Upper lobe of left lung (tissue), 6 donors: ENCODE results near the gene SETBP1. TPM values are rescaled to one million over a fixed set of nuclear protein-coding genes. Genes with fewer than 3 reads are reported as not detected.
A peak's percentile ranks its signal among the peaks of the same experiment; 100 is the strongest.

ENCODE experiments used
- ATAC-seq, 2 donors: fragments of 200-7000 bp; cut with Tn5 transposase; one replicate each; pipeline ENCODE4 v1.9.1; 2022; ENCODE audit warnings: mild to moderate bottlenecking in 2 of 2, moderate library complexity in 2 of 2; ENCODE audit not compliant: low FRiP score in 2 of 2
- DNase-seq, 2 donors: peaks; one replicate each; pipeline ENCODE4 v3.0.0-alpha.2; 2019 to 2020
- H3K27ac ChIP-seq, 4 donors: fragments of 200-600 bp; sonication (generic); one replicate each; pipeline ENCODE4 v1.5.1; 2016 to 2019
- H3K27me3 ChIP-seq, 4 donors: fragments of 200-600 bp; sonication (generic); one replicate each; pipeline ENCODE4 v1.5.1; 2017 to 2019
- H3K36me3 ChIP-seq, 4 donors: fragments of 200-600 bp; sonication (generic); one replicate each; pipeline ENCODE4 v1.5.1; 2016 to 2019
- H3K4me1 ChIP-seq, 4 donors: fragments of 200-600 bp; sonication (generic); one replicate each; pipeline ENCODE4 v1.5.1; 2018 to 2019
- H3K4me3 ChIP-seq, 4 donors: fragments of 200-600 bp; sonication (generic); one replicate each; pipeline ENCODE4 v1.5.1; 2017 to 2019; ENCODE audit warnings: mild to moderate bottlenecking in 2 of 4, moderate library complexity in 1 of 4
- H3K9me3 ChIP-seq, 4 donors: fragments of 200-600 bp; sonication (generic); one replicate each; pipeline ENCODE4 v1.5.1; 2018 to 2019
- CTCF ChIP-seq, 6 experiments: fragments of 450-650 bp in 4 of 6; fragments of 200-600 bp in 2 of 6; sonication (generic) in 2 of 6; IDR thresholded peaks; one replicate each; pipeline ENCODE4 v1.5.1; 2016 to 2019; ENCODE audit warnings: antibody characterized with exemption in 6 of 6
- EP300 ChIP-seq, 4 donors: sonication (generic); formaldehyde crosslinking; IDR thresholded peaks; one replicate each; pipeline ENCODE4 v1.5.1; 2017; ENCODE audit warnings: antibody characterized with exemption in 4 of 4, control low read depth in 2 of 4
- POLR2A ChIP-seq, 4 donors: fragments of 450-650 bp; IDR thresholded peaks; one replicate each; pipeline ENCODE4 v1.5.1; 2016 to 2017; ENCODE audit warnings: antibody characterized with exemption in 4 of 4, mild to moderate bottlenecking in 2 of 4
- POLR2AphosphoS5 ChIP-seq, 2 donors: sonication (generic); formaldehyde crosslinking; IDR thresholded peaks; one replicate each; pipeline ENCODE4 v1.5.1; 2017; ENCODE audit warnings: antibody characterized with exemption in 2 of 2
- WGBS, 2 donors: methylation state at CpG; one replicate each; pipeline ENCODE4 v1.1.5; 2017 to 2018; 5-methylcytosine and 5-hydroxymethylcytosine counted together
- total RNA-seq, 6 donors: library from RNA; depleted of rRNA in 4 of 6; stranded (reverse); fragments of >200 nt in 4 of 6; gene quantifications; one replicate each; pipeline versions ENCODE4 v1.1.0 to v1.2.1, GENCODE V29; 2016 to 2021
- donor health status: DM: no; HTN: no; CAD: no; lungs with moderate emphysema.
- donor health status: DM: no; HTN: yes; CAD: no; lungs with severe emphysema.

The SETBP1 gene
- total RNA-seq, 6 donors from 2014 or later, result 11.7 to 38.8 (median 16.6) TPM

- no peaks in the 10 kb centered on the region for H3K36me3 ChIP-seq
- 98 to 100% methylated on average over 3 of the region's 3 CpGs for WGBS, 2 donors
- H3K4me3 ChIP-seq, result no peak overlapping the region
- no peak for TF ChIP-seq POLR2A (IDR thresholded peaks at IDR 0.05)
- TF ChIP-seq CTCF (IDR thresholded peaks at IDR 0.05), result no peak
- no peak for TF ChIP-seq EP300 (IDR thresholded peaks at IDR 0.05)
- TF ChIP-seq POLR2AphosphoS5 (IDR thresholded peaks at IDR 0.05), result no peak
- H3K4me1 ChIP-seq, result peaks cover 11 to 15% (median 13%) of the 10 kb centered on the region in 4 donors
- no peak overlapping the region for H3K27ac ChIP-seq
- DNase-seq (no peak), ATAC-seq (no peak)
- H3K9me3 ChIP-seq, result no peaks in the 10 kb centered on the region
- no peaks in the 10 kb centered on the region for H3K27me3 ChIP-seq
Observed at GRCh38 chr18:44921974-44922373, 241.3 kb downstream of the SETBP1 start.

- Histone ChIP-seq H3K4me1 (peaks cover 3 to 5% (median 3%) of the 10 kb centered on the region in 4 donors), H3K27me3 (no peaks in the 10 kb centered on the region), H3K9me3 (no peaks in the 10 kb centered on the region), H3K27ac (no peak overlapping the region), H3K4me3 (no peak overlapping the region), H3K36me3 (no peaks in the 10 kb centered on the region)
- DNase-seq (no peak), ATAC-seq (no peak)
- WGBS, 2 donors, result 81 to 86% methylated on average over 2 of the region's 2 CpGs
- no peak for TF ChIP-seq CTCF (IDR thresholded peaks at IDR 0.05)
- TF ChIP-seq POLR2AphosphoS5 (IDR thresholded peaks at IDR 0.05), result no peak
- TF ChIP-seq POLR2A (IDR thresholded peaks at IDR 0.05), result no peak
- no peak for TF ChIP-seq EP300 (IDR thresholded peaks at IDR 0.05)
Observed at GRCh38 chr18:44922968-44923367, 242.3 kb downstream of the SETBP1 start.

- no peak overlapping the region for H3K27ac ChIP-seq
- no peaks in the 10 kb centered on the region for H3K4me1 ChIP-seq
- ATAC-seq (peak in 1 of 2 donors; percentile 47), DNase-seq (no peak)
- H3K4me3 ChIP-seq, result no peak overlapping the region
- H3K9me3 ChIP-seq, result no peaks in the 10 kb centered on the region
- no peak for TF ChIP-seq POLR2AphosphoS5 (IDR thresholded peaks at IDR 0.05)
- TF ChIP-seq POLR2A (IDR thresholded peaks at IDR 0.05), result no peak
- H3K36me3 ChIP-seq, result no peaks in the 10 kb centered on the region
- H3K27me3 ChIP-seq, result no peaks in the 10 kb centered on the region
- WGBS, 2 donors, result 76 to 79% methylated on average over 6 of the region's 6 CpGs
Observed at GRCh38 chr18:44924785-44925499, 244.3 kb downstream of the SETBP1 start.

GRCh38 chr18:44927127-44927849 lies 246.6 kb downstream of the SETBP1 start:
- Histone ChIP-seq H3K9me3 (no peaks in the 10 kb centered on the region), H3K4me3 (no peak overlapping the region), H3K27ac (no peak overlapping the region), H3K27me3 (no peaks in the 10 kb centered on the region), H3K36me3 (no peaks in the 10 kb centered on the region), H3K4me1 (no peaks in the 10 kb centered on the region)
- DNase-seq (no peak), ATAC-seq (no peak)
- no peak for TF ChIP-seq CTCF (IDR thresholded peaks at IDR 0.05)
- no peak for TF ChIP-seq EP300 (IDR thresholded peaks at IDR 0.05)
- no peak for TF ChIP-seq POLR2AphosphoS5 (IDR thresholded peaks at IDR 0.05)
- no peak for TF ChIP-seq POLR2A (IDR thresholded peaks at IDR 0.05)
- WGBS, 2 donors, result 82 to 84% methylated on average over 6 of the region's 6 CpGs

GRCh38 chr18:44934901-44935300 lies 254.2 kb downstream of the SETBP1 start:
- H3K27ac ChIP-seq, result no peak overlapping the region
- no peaks in the 10 kb centered on the region for H3K27me3 ChIP-seq
- 76 to 84% methylated on average over 1 to 2 of the region's 2 CpGs for WGBS, 2 donors
- H3K9me3 ChIP-seq, result peaks cover 0 to 16% (median 0%) of the 10 kb centered on the region in 4 donors
- DNase-seq (no peak), ATAC-seq (no peak)
- no peak overlapping the region for H3K4me3 ChIP-seq
- H3K36me3 ChIP-seq, result no peaks in the 10 kb centered on the region
- H3K4me1 ChIP-seq, result peaks cover 0 to 4% (median 2%) of the 10 kb centered on the region in 4 donors
- TF ChIP-seq CTCF (IDR thresholded peaks at IDR 0.05) (no peak), POLR2A (IDR thresholded peaks at IDR 0.05) (no peak), POLR2AphosphoS5 (IDR thresholded peaks at IDR 0.05) (no peak), EP300 (IDR thresholded peaks at IDR 0.05) (no peak)
